Esophagus (tissue), 2 donors: Measurements from ENCODE around the gene AKNA. TPM values are rescaled to one million over a fixed set of nuclear protein-coding genes. Genes with fewer than 3 reads are reported as not detected.

Experiments
- H3K27ac ChIP-seq, 2 donors: one replicate each; pipeline ENCODE4 v1.5.1; 2013; ENCODE audit warnings: low read depth in 2 of 2, mild to moderate bottlenecking in 2 of 2, inconsistent platforms in 1 of 2, low read length in 1 of 2, moderate library complexity in 1 of 2
- H3K27me3 ChIP-seq, 2 donors: one replicate each; pipeline ENCODE4 v1.6.1; 2013; ENCODE audit warnings: low read length in 2 of 2, control low read depth in 1 of 2, mild to moderate bottlenecking in 1 of 2; ENCODE audit not compliant: insufficient read depth in 2 of 2, control insufficient read depth in 1 of 2
- H3K36me3 ChIP-seq, 2 donors: one replicate each; pipeline ENCODE4 v1.6.1; 2013; ENCODE audit warnings: low read length in 1 of 2; ENCODE audit not compliant: control insufficient read depth in 2 of 2, insufficient read depth in 2 of 2
- H3K4me1 ChIP-seq, 2 donors: one replicate each; pipeline ENCODE4 v1.6.1; 2013; ENCODE audit warnings: low read length in 1 of 2; ENCODE audit not compliant: control insufficient read depth in 2 of 2, insufficient read depth in 2 of 2
- H3K4me3 ChIP-seq, 2 donors: one replicate each; pipeline ENCODE4 v1.5.1; 2013; ENCODE audit warnings: low read length in 2 of 2, mild to moderate bottlenecking in 2 of 2, low read depth in 1 of 2, moderate library complexity in 1 of 2
- H3K9me3 ChIP-seq, 2 donors: one replicate each; pipeline ENCODE4 v1.6.1; 2013; ENCODE audit warnings: mild to moderate bottlenecking in 2 of 2, low read depth in 1 of 2, low read length in 1 of 2, moderate library complexity in 1 of 2; ENCODE audit not compliant: control insufficient read depth in 2 of 2, insufficient read depth in 1 of 2
- WGBS, 2 donors: extraction: QIAGEN DNeasy Blood & Tissue Kit; methylation state at CpG; one replicate each; pipeline ENCODE4 v1.1.7; 2013; 5-methylcytosine and 5-hydroxymethylcytosine counted together
- polyA plus RNA-seq, 2 donors: library from polyadenylated mRNA; stranded (reverse); fragments of 200-250 nt; gene quantifications; one replicate each; pipeline ENCODE4 v1.2.3, GENCODE V29; 2013
- donor health status: healthy with polysubstance abuse.
- donor health status: Bipolar disorder and iron deficiency.

AKNA gene
- polyA plus RNA-seq, 2 donors: 5.8 to 8.3 TPM

DNA sequence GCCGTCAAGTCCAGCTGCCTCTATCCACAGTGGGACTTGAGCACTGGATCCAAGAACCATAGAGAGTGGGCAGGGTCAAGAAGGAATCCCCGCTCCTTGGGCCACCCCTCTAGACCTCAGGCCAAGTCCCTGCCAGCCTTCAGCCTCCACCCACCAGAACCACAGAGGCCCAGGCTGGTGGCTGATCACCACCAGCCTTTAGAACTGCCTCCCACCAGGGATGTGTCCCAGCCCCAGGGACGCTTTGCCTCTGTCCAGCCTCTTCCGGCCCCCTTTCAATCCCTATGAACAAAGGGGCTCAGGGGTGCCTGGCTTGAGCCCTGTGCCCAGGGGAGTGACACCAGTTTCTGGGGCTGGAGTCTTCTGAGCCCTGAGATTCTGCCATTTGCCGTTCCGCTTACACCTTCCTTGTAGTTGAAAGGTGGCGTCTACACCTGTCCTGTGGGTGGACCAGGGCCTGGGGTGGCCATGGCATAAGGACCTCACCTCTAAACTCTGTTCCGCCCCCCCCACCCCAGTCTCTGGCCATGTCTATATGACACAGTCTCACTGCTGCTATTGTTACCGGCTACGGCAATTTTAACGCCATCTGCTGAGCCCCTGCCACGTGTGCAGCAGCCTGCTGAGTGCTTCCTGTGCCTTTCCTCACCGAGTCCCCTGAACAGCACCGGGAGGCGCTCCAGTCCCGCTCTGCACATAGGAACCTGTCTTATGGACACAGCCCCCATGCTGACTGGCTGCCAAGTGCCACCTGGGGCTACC is 100.6 kb downstream of the AKNA start:
- 81 to 82% methylated on average over 16 of the region's 16 CpGs for WGBS, 2 donors
- H3K27ac ChIP-seq: no peak overlapping the region
- no peaks in the 10 kb centered on the region for H3K27me3 ChIP-seq
- no peaks in the 10 kb centered on the region for H3K36me3 ChIP-seq
- no peak overlapping the region for H3K4me3 ChIP-seq
- H3K9me3 ChIP-seq: no peaks in the 10 kb centered on the region
- peaks cover 0 to 9% of the 10 kb centered on the region in 2 donors for H3K4me1 ChIP-seq

DNA sequence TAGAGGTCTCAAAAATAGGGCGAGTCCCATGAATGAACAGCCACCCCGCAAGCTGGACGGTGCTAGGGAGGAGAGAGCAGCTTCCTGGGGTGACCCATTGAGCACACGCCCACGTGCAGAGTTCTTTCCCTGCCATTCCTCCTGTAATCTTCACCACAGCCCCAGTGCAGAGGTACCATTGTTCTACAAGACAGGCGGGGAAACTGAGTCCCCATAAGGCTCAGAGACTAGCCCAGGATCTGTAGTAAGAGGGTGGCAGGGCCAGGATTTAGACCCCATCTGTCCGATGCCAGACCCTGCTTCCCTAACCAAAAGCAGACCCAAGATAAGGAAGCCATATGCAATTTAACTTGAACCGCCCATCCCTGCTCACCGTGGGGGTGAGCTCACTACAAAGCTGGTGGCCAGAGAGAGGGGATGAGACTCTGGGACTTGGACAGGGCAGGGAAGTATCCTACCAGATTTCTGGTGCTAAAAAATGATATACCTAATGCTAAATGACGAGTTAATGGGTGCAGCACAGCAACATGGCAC is 101.6 kb downstream of the AKNA start:
- Histone ChIP-seq H3K36me3 (no peaks in the 10 kb centered on the region), H3K4me1 (peaks cover 0 to 9% of the 10 kb centered on the region in 2 donors), H3K9me3 (no peaks in the 10 kb centered on the region), H3K27ac (no peak overlapping the region), H3K27me3 (no peaks in the 10 kb centered on the region), H3K4me3 (no peak overlapping the region)
- WGBS, 2 donors: 84 to 89% methylated on average over 10 of the region's 10 CpGs

DNA sequence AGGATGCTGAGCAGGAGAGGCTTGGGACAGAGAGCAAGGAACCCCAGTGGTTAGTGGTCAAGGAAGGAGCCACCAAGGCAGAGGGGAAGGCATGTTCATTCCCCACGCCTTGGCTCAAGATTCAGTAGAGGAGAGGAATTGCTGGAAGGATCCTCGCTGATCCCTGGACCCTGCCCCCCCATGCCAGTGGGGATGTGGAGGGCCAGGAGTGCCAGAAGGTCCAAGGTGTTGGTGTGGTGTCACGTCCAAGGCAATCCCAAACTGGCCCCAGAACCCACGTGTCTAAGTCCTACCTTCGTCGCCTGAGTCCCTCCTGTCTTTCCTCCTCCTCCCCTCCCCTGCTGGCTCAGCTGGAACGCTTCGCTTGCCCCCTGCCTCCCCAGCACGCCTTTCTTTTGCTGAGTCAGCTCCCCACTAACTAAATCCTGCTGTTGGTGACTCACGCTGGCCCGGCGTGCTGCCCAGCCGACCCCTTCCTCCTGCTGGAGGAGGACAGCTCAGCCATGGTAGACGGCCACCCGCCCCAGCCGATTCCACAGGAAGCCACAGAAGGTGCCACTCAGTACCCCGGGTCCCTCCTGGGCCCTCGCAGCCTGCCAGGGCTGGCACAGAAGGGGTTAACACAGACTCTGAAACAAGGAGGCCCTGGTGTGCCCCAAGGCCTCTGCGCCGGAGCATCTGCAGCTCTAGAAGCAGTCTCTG is 102.5 kb downstream of the AKNA start:
- Histone ChIP-seq H3K27ac (no peak overlapping the region), H3K4me3 (no peak overlapping the region), H3K36me3 (no peaks in the 10 kb centered on the region), H3K4me1 (peaks cover 0 to 9% of the 10 kb centered on the region in 2 donors), H3K27me3 (no peaks in the 10 kb centered on the region), H3K9me3 (no peaks in the 10 kb centered on the region)
- WGBS, 2 donors: 48 to 52% methylated on average over 20 of the region's 20 CpGs

DNA sequence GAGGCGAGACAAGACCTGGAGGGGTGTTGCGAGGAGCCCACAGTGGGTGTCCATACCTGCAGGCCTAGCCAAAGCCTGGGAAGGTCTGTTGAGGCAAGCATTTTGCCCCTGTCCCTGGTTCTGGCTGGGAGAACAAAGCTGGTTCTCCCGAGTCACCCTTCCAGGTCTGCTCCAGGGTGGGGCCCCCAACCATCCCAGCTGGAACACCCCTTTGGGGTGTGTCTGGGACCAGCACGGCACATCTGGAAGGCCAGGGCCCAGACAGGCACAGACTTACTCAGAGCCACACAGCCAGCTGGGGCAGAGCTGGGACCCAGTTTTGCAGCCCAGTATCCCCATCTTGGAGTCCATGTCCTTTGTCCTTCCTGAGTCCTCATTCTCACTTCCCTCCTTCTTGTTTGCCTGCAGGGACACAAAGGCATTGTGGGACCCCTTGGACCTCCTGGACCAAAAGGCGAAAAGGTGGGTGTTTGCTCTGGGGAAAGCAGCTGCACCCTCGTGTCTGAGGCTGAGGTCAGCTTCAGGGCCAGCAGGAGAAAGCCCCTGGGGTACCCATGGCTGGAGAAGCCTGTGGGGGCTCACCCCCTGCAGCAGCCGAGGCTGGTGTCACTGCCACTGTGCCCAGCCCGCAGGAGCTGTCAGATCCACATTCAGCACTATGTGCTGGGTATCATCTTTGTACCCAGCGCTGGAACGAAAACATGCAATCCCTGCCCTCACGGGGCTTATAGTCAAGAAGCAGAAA is 103.3 kb downstream of the AKNA start:
- WGBS, 2 donors: 82 to 88% methylated on average over 11 of the region's 11 CpGs
- no peak overlapping the region for H3K27ac ChIP-seq
- H3K9me3 ChIP-seq: no peaks in the 10 kb centered on the region
- no peaks in the 10 kb centered on the region for H3K36me3 ChIP-seq
- H3K4me3 ChIP-seq: no peak overlapping the region
- peaks cover 0 to 9% of the 10 kb centered on the region in 2 donors for H3K4me1 ChIP-seq
- H3K27me3 ChIP-seq: no peaks in the 10 kb centered on the region

Other genes starting within 250 kb of the AKNA start
- 10 to 100 TPM in 1 of 2 donors, 1 to 10 TPM in 1; 7.2 to 32.6 TPM for gene COL27A1, start 232.4 kb downstream of the AKNA start, polyA plus RNA-seq
- gene ORM1, start 64.9 kb downstream of the AKNA start, polyA plus RNA-seq: under 1 TPM in 1 of 2 donors, not detected in 1; 0.11 TPM
- gene ORM2, start 58.1 kb downstream of the AKNA start, polyA plus RNA-seq: under 1 TPM in 1 of 2 donors, not detected in 1; 0.12 TPM
- 1 to 10 TPM; 3.4 to 7.6 TPM for gene WHRN, start 117.5 kb upstream of the AKNA start, polyA plus RNA-seq
- gene ATP6V1G1, start 199.8 kb upstream of the AKNA start, polyA plus RNA-seq: 100 to 1,000 TPM; 127 to 145 TPM
- gene TMEM268, start 223.3 kb upstream of the AKNA start, polyA plus RNA-seq: 1 to 10 TPM; 1.6 to 2.5 TPM